GM19238 (cell line): ENCODE data around the gene GJA5.
"Not testable (repeated sequence)": the region's sequence is repeated elsewhere in the genome, so short reads cannot be mapped to it uniquely, and the experiment has no call there.

Source experiments
- DNase-seq: peaks from one replicate; pipeline ENCODE4 v3.0.0; 2011; ENCODE audit warnings: low spot score; ENCODE audit not compliant: insufficient read length

Gene GJA5

DNA sequence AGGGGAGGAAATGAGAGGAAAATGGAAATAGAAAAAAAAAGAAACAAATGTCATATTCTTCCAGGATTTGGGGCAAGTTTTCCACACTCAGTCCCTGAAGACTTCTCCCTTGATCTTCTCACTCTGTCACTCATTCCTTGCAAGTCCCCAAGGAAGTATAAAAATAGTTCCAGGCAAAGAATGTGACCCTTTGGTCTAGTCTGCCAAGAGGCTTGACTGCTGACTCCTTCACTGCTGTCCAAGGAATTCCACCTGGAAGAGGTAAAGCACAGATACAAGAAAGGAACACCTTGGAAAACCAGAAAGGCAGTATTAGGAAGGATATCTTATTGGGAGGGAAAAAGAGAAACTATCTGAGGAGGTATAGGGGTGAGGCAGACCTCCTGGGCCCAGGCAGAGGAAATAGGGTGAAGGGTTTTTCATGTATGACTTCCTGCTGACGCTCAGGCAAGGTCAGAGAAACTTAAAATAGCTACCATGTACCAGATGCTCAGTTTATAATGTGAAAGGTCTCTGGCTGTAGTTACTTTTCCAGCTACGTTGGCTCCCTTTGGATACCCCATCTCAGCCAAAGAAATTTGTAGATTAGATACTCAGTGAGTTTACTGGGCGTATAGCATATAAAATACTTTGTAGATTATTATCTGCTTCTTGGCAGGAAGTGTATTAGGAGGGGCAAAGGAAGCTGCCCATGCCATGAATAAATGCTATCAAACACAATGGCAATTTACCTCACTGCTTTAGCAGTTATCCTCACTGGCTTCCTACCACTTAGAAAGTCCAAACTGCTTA lies 2.0 kb upstream of the GJA5 start:
- DNase-seq, result no peak

DNA sequence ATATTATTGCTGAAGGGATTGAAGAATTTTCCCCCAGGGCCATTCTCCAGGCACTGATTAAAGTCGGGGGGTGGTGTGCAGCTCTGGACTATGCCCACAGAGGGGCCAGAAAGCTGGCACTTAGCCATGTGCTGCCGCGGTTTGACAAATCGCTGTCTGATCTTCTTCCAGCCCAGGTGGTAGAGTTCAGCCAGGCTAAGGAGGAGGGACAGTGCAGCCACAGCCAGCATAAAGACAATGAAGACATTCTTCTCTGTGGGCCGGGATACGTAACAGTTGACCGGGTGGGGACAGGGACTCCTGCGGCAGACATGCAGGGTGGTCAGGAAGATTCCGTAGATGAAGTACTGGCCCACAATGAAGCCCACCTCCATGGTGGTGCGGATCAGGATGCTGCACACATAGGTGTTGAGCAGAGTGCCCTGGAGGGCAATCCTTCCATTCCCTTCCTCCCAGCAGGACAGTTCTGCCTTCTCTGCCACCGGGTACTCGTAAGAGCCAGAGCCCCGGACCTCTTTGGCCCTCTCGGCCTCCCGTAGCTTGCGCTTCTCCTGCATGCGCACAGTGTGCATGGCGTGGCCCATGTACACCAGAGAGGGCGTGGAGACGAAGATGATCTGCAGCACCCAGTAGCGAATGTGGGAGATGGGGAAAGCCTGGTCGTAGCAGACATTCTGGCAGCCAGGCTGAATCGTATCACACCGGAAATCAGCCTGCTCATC lies 1.9 kb downstream of the GJA5 start:
- DNase-seq, result no peak

DNA sequence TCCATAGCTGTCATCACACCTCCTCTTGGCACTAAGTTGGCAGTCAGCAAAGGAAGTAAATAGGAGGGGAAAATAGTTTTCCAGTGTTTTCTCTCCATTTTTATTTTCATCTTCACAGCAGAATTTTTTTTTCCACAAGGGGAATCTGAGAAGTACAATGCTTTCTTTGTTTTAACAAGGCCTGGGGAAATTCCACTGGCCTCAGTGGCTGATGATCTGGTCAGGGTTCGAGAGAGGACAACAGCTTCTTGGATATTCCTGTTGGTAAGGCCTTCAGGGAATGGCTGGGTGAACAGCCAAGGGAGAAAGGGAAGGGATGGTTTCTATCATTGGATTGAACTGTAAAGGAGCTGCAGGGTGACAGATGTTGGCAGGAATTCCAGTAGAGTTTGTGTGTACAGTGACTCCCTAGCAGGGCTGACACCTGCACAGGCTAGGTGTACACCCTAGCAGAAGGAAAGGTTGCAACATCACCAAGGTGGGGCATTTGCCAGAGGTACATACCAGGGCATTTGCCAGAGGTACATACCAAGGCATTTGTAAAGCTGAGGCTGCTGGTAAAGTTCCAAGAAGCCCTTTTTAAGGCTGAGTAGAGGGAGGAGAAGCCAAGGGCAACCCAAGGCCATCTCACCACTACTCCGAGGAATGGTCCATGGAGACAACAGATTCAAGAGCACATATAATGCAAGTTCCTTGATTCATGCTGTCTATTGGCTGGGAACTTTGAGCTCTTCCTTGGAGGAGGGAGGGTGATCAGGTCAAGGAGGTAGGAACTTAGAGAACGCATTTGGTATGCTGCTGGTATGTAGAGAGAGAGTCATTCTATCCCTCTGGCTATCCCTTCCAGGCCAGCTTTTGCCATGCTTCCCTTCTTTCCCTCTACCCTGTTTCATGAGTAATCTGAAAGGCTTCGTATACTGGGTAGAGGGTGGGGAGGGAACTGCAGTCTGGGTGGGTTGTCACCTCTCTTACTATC lies 3.1 kb downstream of the GJA5 start:
- DNase-seq, result no peak

DNA sequence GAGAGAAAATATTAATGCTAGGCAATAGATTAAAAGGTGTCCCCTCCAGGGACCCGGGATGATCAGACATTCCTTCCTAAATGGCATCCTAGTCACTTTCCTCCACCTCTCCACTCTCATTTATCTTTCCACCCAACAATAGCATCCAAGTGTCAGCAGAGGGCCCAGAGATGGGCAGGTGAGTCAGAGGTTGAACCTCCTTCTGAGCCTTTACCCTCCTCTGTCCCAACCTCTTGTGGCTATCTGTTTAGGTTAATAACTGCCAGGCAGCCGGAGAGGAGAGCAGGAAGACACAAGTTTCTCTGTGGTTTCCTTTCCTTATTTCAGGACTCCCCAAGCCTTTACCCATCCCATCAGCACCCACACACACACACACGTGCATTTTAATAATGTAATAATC lies 4.1 kb downstream of the GJA5 start:
- DNase-seq, result no peak

DNA sequence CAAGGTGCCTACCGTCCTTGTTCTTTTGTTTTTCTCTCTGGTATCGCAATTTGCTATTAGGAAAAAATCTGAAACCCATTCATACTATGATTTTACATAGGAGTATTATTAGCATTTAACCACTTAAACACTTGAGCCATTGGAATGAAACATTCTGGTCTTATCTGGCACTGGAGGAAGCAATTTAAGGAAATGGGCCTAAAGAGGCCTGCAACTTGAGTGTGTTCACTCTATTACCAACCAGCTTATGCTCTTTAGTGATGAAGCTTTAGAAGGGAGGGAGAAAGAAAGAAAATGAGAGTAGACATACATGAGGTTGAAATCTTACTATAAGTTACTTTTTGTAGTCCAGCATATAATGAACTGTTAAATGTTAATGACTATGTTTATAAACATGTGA lies 5.7 kb downstream of the GJA5 start:
- no peak for DNase-seq

DNA sequence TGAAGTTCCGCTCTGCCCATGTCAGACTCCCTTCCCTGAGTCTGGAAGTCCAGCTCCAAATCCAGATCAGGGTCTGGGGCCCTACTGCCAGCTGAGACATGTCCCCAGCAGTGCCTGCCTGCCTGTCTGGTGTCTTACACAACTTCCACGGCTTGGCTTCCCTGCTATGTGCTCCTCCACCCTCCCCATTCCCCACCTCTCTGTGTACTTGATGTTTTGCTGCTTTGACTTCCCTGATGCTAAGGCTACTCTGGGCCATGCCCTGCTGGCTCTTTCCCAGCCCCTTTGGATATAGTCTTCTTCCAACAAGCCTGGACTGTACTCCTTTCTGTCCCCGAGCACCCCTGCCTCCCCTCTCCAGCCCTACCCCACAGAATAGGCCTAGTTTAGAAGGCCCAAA lies 7.3 kb downstream of the GJA5 start:
- no peak for DNase-seq

DNA sequence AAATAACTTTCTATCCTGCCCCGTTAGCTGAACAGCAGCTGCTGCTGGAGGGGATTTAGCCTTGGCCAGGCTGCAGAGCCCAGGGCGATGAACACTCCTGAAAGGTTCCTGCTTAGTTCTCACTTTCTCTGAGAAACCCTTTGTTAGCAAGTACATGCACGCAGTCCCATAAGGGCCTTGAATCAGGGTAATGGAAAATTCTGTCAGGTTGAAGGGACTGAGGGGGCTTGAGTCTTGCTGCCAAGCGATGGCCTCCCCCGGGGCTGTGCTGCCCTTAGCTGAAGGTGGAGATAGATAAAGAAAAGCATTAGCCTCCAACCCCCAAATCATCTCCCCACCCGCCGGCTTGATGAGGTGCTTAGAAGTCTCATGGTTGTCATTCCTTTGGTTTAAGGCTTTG lies 7.9 kb downstream of the GJA5 start:
- DNase-seq, result no peak

DNA sequence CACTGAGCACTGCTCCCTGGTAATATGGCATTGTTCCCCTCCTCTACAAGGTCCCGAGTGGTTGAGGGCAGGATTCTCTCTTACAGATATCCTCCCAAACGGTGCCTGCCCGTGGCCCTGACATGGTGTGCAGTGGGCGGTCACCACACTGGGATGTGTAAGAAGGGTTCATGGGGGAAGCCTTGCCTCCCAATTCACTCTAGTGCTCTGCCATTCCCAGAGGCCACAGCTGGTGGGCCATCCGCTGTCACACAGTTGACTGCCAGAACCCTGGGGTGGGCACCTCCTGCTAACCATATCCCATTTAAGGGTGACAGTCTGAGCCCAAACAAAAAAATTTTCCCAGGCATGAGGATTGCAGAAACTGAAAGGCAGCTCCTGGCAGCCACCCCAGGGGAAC lies 9.1 kb downstream of the GJA5 start:
- DNase-seq, result no peak

DNA sequence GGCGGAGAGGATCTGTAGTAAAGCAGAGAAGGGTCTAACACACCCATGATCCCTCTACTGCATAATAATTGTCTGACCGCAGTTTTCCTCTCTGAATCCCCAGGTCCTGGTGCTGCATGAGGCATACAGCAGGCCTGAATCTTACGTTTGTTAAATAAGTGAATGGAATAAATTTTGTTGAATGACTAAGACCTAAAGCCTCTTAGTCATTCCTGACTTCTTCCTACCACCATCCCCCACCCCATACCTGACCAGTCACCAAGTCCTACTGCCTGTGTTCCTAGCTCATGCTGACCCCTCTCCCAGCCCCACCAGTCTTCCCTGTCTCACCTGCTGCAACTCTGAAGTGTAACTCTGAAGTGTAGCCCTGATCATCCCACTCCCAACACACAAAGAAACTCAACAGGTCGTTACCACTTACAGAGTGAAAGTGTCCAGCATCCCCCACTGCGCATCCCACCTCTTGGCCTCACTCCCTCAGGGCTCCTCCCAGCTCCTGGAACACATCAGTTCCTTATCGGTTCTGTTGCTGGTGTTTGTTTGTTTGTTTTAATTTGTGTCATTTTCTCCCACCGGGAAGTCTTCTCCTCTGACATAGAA lies 9.7 kb downstream of the GJA5 start:
- no peak for DNase-seq

DNA sequence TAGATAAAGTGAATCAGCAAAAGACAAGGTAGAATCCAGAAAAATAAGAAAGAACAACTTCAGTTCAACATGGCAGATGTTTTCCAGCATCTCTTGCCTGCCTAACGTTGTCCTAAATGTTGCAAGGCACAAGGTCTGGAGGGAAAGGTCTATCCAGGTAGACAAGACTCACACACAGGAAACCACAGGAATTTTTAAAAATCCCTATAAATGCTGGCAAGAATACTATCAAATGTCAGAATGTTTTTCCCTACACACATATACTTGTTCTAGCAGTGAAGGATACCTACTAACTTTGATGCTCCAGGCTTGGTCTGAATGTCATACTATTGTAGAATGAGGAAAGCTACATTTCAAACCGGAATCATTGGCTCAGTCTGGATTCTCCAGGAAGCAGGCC lies 10.6 kb downstream of the GJA5 start:
- DNase-seq, result no peak

DNA sequence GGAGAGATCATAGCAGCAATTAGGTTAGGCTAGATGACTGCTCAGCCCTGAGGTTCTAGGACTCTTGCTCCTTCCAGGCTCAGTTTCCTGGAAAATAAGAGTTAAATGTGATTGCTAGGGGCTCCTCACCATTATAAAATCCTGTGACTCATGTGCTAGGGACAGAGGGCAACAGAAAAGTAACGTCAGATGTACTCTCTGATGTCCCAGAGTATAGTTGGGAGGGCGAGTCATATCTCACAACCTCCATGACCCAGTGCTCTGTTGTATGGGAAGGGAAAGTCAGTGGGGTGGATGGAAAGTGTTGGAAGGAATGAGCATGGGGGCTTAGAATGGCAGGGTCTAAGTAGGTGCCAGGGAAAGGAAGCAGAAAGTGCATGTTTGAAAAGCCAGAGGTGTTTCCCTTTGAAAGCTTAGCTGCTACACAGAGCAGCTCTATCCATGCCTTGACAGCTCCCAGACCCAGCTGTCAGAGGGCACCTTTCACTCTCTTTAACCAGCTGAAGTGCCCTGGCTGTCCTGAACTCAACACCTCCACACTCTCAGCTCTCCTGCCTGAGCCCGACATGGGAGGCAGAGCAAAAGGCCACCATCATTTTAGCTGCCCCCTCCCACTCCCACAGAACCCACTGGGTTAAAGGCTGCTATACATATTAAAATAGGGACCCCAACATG lies 11.6 kb downstream of the GJA5 start:
- no peak for DNase-seq

DNA sequence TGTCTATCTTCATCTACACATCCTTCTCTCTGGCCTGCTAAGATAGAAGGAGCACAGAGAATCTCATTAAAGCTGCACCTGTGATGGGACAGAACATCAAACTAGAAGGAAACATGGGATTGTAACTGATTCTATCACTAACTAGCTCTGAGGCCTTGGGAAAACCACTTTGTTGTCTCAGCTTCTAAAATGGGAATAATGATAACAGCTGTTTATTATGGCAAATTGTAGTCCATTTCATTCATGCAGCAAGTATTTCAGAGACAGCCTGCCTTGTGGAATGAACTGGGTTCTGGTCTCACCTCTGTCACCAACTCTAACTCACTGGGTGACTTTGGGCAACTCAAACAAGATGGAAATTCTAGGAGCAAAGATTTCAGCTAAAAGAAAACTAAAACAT lies 12.4 kb downstream of the GJA5 start:
- DNase-seq, result no peak

DNA sequence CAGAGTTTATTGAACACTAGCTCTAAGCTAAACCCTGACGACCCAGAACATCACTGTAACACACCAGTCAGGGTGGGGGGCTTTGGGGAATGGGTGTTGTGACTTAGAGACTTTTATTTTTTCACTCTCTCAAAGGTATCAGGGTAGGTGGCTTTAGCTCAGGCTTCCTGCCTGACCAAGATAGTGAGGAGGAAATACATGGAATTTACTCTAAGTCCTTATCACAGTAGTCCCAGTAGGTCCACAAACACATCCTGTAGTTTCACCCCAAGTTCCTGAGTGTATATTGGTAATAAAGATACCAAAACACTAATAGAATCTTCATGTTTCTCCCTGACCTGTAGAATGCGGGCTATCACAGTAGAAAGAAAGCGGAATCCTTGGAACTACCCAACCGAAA lies 15.1 kb downstream of the GJA5 start:
- no peak for DNase-seq

DNA sequence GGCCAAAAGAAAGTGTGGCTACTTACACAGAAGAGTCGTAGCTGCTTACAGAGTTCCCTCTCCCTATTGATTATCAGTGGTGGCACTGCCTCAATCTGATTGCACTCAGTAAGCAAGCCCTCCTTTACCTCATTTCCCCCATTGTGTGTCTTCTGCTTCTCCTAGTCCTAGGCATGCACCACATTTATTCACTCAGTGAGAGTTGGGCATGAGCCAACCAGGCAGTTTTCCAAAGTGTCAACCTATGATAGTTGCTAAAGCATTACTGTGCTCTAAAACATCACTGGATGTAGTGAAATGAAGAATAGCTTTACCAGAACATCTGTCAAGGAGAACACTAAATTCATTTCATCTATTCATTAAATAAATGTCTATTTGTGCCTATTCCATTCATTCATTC lies 19.3 kb downstream of the GJA5 start:
- DNase-seq, result no peak

DNA sequence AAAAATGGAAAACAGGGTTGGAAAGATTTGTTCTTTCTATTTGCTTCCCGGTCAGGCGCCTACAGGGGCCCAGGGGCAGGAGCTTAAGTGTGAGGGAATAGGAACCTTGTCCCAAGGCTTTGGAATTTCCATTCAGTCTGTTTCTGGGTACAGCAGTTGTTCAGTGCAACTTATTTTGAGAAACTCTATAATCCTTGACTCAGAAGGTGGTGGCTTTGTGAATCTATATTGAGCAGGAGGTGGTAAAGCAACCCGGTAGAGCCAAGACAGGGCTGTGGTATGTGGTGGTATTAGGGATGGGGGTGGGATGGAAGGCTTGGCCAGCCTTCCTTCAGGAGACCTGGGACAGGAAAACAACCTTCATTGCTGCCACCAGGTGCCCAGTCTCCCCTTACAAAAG lies 20.0 kb downstream of the GJA5 start:
- no peak for DNase-seq

DNA sequence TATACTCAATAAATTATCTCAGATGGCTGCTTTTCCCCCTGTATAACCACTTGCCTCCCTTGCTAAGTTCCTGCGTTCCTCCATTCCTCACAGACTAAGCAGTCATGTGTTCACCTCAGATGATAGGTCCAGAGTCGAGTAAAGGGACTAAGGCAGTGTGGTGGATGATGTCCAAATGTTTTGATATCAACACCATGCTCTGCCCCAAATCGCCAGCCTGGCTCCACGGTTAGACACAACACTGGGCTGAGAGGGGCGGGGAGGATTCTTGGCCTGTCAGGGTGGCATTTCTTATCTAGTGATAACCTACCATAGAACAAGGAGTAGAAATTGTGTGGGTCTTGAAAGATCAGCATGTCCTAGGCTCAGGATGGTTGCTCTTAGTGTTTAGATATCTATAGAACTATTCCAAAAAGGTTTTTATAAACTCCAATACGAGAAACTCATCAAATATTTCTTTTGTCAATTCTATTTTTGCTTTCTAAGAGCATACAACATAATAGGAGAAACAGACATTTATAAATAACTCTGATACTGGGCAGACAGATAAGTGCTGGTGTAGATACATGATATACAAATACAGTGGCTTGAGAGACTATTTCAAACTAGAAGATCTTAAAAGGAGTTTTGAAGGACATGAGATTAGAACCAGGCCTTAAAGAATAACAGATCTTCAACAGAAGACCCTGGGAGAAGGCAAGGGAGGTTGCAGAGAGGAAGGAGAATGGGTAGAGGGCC lies 21.5 kb downstream of the GJA5 start:
- DNase-seq, result no peak

DNA sequence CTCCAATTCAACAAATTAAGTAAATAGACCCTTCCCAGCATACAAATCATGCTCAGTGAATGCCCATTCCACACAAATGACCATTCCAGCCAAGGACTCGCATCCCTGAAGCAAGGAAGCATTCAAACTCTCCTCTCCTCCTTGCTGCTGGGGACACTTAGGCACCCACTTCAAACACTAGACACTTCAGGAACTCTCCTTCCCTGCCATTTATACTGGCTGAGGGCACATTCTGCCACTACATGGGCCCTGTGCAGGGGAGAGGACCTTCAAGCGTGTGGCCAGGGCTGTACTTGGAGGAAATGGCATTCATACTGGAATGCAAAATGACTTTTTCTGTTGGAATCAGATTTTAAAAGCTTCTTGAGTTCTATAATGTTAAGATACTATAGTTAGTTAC lies 22.3 kb downstream of the GJA5 start:
- no peak for DNase-seq

DNA sequence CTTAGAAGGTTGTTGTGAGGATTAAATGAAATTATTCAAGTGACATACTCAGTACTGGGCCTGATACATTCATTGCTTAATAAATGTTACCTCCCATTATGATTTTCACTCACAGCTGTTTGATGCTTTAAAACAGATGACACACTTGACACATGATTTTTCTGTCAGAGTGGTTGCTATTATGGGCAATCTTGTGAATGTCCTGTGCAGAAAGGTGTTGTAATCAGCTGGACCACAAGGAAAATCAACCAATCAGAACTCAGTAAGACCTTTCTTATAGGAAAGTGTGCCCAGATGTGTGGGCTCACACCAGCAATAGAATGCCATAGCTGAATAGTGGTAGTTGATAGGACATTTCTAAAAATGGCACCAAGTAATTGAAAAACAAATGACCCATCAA lies 23.5 kb downstream of the GJA5 start:
- no peak for DNase-seq

DNA sequence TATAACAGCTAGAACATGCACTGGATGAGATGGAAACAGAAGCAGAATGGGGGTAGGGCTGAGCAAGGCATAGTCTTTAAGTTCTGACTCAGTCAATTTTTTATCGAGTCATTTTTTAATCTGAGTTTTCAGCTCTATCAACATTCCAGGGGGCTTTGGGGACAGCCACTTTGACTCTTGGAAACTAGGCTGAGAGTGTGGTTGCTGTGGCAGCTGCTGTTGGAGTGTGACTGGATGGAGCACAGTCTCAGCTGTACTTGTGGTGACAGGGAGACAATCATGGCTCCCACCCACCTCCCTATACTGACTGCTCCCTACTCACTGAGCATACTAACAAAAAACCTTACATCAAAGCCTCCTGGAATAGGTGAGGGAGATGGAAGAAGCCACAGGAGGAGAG lies 25.0 kb downstream of the GJA5 start:
- DNase-seq, result no peak

DNA sequence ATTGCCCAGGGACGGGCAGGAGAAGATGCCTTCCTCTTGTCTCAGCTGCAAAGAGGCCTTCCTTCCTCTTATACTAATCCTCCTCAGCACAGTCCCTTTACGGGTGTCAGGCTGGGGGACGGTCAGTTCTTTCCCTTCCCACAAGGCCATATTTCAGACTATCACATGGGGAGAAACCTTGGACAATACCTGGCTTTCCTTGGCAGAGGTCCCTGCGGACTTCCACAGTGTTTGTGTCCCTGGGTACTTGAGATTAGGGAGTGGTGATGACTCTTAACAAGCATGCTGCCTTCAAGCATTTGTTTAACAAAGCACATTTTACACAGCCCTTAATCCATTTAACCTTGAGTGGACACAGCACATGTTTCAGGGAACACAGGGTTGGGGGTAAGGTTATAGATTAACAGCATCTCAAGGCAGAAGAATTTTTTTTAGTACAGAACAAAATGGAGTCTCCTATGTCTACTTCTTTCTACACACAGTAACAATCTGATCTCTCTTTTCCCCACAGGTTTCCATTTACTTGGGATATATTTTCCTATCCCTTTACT lies 26.0 kb downstream of the GJA5 start:
- DNase-seq, result not testable (repeated sequence)
